Smooth muscle cell (in vitro differentiated cells): ENCODE data around the gene DPP10. TPM values are rescaled to one million over a fixed set of nuclear protein-coding genes. Genes with fewer than 3 reads are reported as not detected.

Source experiments
- DNase-seq: peaks from one replicate; lab custom pipeline; 2025; ENCODE audit not compliant: unreplicated experiment; lab: John Stamatoyannopoulos, UW
- H2AFZ ChIP-seq: fragments of 200-600 bp; sonication (generic); 2 replicates; pipeline ENCODE4 v1.6.0; 2016; ENCODE audit warnings: antibody characterized with exemption, low read depth, mild to moderate bottlenecking
- H3F3A ChIP-seq: fragments of 200-600 bp; sonication (generic); 2 replicates; pipeline ENCODE4 v1.6.0; 2017; ENCODE audit warnings: antibody characterized with exemption, low read depth
- H3K27ac ChIP-seq: fragments of 200-600 bp; sonication (generic); 2 replicates; pipeline ENCODE4 v1.5.1; 2016; ENCODE audit warnings: low read depth, mild to moderate bottlenecking
- H3K27me3 ChIP-seq: fragments of 200-600 bp; sonication (generic); 2 replicates; pipeline ENCODE4 v1.6.1; 2016; ENCODE audit warnings: low read depth, mild to moderate bottlenecking
- H3K36me3 ChIP-seq: fragments of 200-600 bp; sonication (generic); 2 replicates; pipeline ENCODE4 v1.5.1; 2016; ENCODE audit warnings: low read depth
- H3K4me1 ChIP-seq: fragments of 200-600 bp; sonication (generic); 2 replicates; pipeline ENCODE4 v1.5.1; 2016; ENCODE audit warnings: low read depth
- H3K4me2 ChIP-seq: fragments of 200-600 bp; sonication (generic); 2 replicates; pipeline ENCODE4 v1.6.0; 2016; ENCODE audit warnings: mild to moderate bottlenecking
- H3K4me3 ChIP-seq: fragments of 200-600 bp; sonication (generic); 2 replicates; pipeline ENCODE4 v1.5.1; 2016; ENCODE audit warnings: mild to moderate bottlenecking
- H3K79me2 ChIP-seq: fragments of 200-600 bp; sonication (generic); 2 replicates; pipeline ENCODE4 v1.6.0; 2016; ENCODE audit warnings: low read depth, mild to moderate bottlenecking
- H3K9ac ChIP-seq: fragments of 200-600 bp; sonication (generic); 2 replicates; pipeline ENCODE4 v1.6.0; 2016; ENCODE audit warnings: low read depth
- H3K9me3 ChIP-seq: fragments of 200-600 bp; sonication (generic); replicated peaks from 2 replicates; pipeline ENCODE4 v1.5.1; 2016; ENCODE audit warnings: low read depth
- H4K20me1 ChIP-seq: fragments of 200-600 bp; sonication (generic); 2 replicates; pipeline ENCODE4 v1.6.0; 2016; ENCODE audit warnings: low read depth
- CTCF ChIP-seq: fragments of 200-600 bp; sonication (generic); IDR thresholded peaks from 2 replicates; pipeline ENCODE4 v1.5.1; 2017; ENCODE audit warnings: borderline replicate concordance, mild to moderate bottlenecking, antibody characterized with exemption; ENCODE audit not compliant: insufficient read depth, poor library complexity, severe bottlenecking
- WGBS: methylation state at CpG from one replicate; pipeline ENCODE4 v1.1.7; 2016; ENCODE audit warnings: low lambda C conversion rate; 5-methylcytosine and 5-hydroxymethylcytosine counted together
- polyA plus RNA-seq: library from polyadenylated mRNA; unstranded; fragments of >200 nt; fragmentation: Nextera tagmentation; extraction: Ambion mirVana; gene quantifications from 2 replicates; pipeline ENCODE4 v1.2.1, GENCODE V29; 2016
- total RNA-seq: library from RNA; depleted of rRNA; stranded (reverse); fragments of >200 nt; gene quantifications from 2 replicates; pipeline ENCODE4 v1.2.3, GENCODE V29; 2014

DPP10 gene
- total and polyA plus RNA-seq, 2 experiments from 2014 or later, result 3.6 TPM; not detected in 1

GRCh38 chr2:115779085-115779632 is 1336.7 kb downstream of the DPP10 start:
- Histone ChIP-seq H3K36me3 (no peaks in the 10 kb centered on the region), H3K9ac (no peak overlapping the region), H3F3A (no peaks in the 10 kb centered on the region), H3K79me2 (no peaks in the 10 kb centered on the region), H2AFZ (no peak overlapping the region), H3K4me2 (no peak overlapping the region), H3K4me1 (no peaks in the 10 kb centered on the region), H3K4me3 (no peak overlapping the region), H4K20me1 (no peaks in the 10 kb centered on the region), H3K27ac (no peak overlapping the region), H3K27me3 (no peaks in the 10 kb centered on the region), H3K9me3 (no peaks in the 10 kb centered on the region)
- WGBS, result 62% methylated on average over 2 of the region's 2 CpGs
- TF ChIP-seq CTCF, result no peak
- DNase-seq, result no peak

GRCh38 chr2:115782286-115782685 is 1339.8 kb downstream of the DPP10 start:
- TF ChIP-seq CTCF, result no peak
- WGBS, result 43% methylated on average over 4 of the region's 4 CpGs

GRCh38 chr2:115796078-115796477 is 1353.6 kb downstream of the DPP10 start:
- no peaks in the 10 kb centered on the region for H3K4me1 ChIP-seq
- 91% methylated on average over 3 of the region's 3 CpGs for WGBS
- no peaks in the 10 kb centered on the region for H3K36me3 ChIP-seq
- no peak overlapping the region for H3K4me2 ChIP-seq
- no peak for TF ChIP-seq CTCF
- no peak overlapping the region for H3K27ac ChIP-seq
- H3F3A ChIP-seq, result no peaks in the 10 kb centered on the region
- H4K20me1 ChIP-seq, result no peaks in the 10 kb centered on the region
- H3K27me3 ChIP-seq, result no peaks in the 10 kb centered on the region
- no peaks in the 10 kb centered on the region for H3K79me2 ChIP-seq
- H3K4me3 ChIP-seq, result no peak overlapping the region
- H3K9me3 ChIP-seq, result no peaks in the 10 kb centered on the region
- H2AFZ ChIP-seq, result no peak overlapping the region
- DNase-seq, result no peak
- H3K9ac ChIP-seq, result no peak overlapping the region

More at GRCh38 chr2:115782286-115782685, 1339.8 kb downstream of the DPP10 start:
- Histone ChIP-seq H3K4me1 (no peaks in the 10 kb centered on the region), H3K9ac (no peak overlapping the region), H2AFZ (no peak overlapping the region), H3K9me3 (no peaks in the 10 kb centered on the region), H3K4me3 (no peak overlapping the region), H3K4me2 (peak overlapping the region; percentile 54), H4K20me1 (no peaks in the 10 kb centered on the region), H3K79me2 (no peaks in the 10 kb centered on the region), H3K27me3 (no peaks in the 10 kb centered on the region), H3F3A (no peaks in the 10 kb centered on the region), H3K36me3 (no peaks in the 10 kb centered on the region), H3K27ac (no peak overlapping the region)
- no peak for DNase-seq

GRCh38 chr2:115807276-115807675 is 1364.8 kb downstream of the DPP10 start:
- 97% methylated on average over 3 of the region's 3 CpGs for WGBS
- no peak for TF ChIP-seq CTCF
- DNase-seq, result no peak
- Histone ChIP-seq H3K4me2 (no peak overlapping the region), H3K27ac (no peak overlapping the region), H3K9me3 (no peaks in the 10 kb centered on the region), H3K27me3 (no peaks in the 10 kb centered on the region), H3K4me3 (no peak overlapping the region), H4K20me1 (no peaks in the 10 kb centered on the region), H2AFZ (no peak overlapping the region), H3F3A (no peaks in the 10 kb centered on the region), H3K36me3 (no peaks in the 10 kb centered on the region), H3K9ac (no peak overlapping the region), H3K79me2 (no peaks in the 10 kb centered on the region), H3K4me1 (no peaks in the 10 kb centered on the region)
